ENCODE measurements around the gene NME7.

GRCh38 chr1:169106095-169106920, 261.3 kb downstream of the NME7 start, which contains the start of gene ATP1B1:
- TF ChIP-seq CTCF (IDR thresholded peaks at IDR 0.05 in 8 of 11, conservative IDR thresholded peaks at IDR 0.05 in 3 of 11) (peak in 10 of 11 experiments; percentile 38 to 87 (median 70)), POLR2A (IDR thresholded peaks at IDR 0.05) (peak in 2 of 3 donors; percentile 43 to 97)
